H9 (cell line): ENCODE results near the gene WIF1. TPM values are rescaled to one million over a fixed set of nuclear protein-coding genes. Genes with fewer than 3 reads are reported as not detected.
A peak's percentile ranks its signal among the peaks of the same experiment; 100 is the strongest.

Experiments
- DNase-seq: peaks from one replicate; pipeline ENCODE4 v3.0.0-alpha.2; 2017
- H2AFZ ChIP-seq: one replicate; pipeline ENCODE4 v1.6.1; 2013; ENCODE audit warnings: mild to moderate bottlenecking, low read length, control low read depth, moderate library complexity
- H2AK5ac ChIP-seq: 2 replicates; pipeline ENCODE4 v1.6.1; 2013; ENCODE audit warnings: low read length, control low read depth, mixed read lengths; ENCODE audit not compliant: insufficient read length
- H2BK120ac ChIP-seq: one replicate; pipeline ENCODE4 v1.6.1; 2013; ENCODE audit warnings: low read depth, mild to moderate bottlenecking, low read length, control low read depth, inconsistent platforms; ENCODE audit not compliant: poor library complexity, severe bottlenecking
- H2BK12ac ChIP-seq: 2 replicates; pipeline ENCODE4 v1.6.1; 2013; ENCODE audit warnings: low read length, control low read depth, mixed read lengths, low read depth; ENCODE audit not compliant: insufficient read length
- H2BK15ac ChIP-seq: 2 replicates; pipeline ENCODE4 v1.6.1; 2013; ENCODE audit warnings: low read depth, low read length, control low read depth
- H2BK20ac ChIP-seq: one replicate; pipeline ENCODE4 v1.6.1; 2013; ENCODE audit warnings: low read depth, mild to moderate bottlenecking, low read length, control low read depth, inconsistent platforms; ENCODE audit not compliant: poor library complexity, severe bottlenecking
- H2BK5ac ChIP-seq: 2 replicates; pipeline ENCODE4 v1.6.1; 2013; ENCODE audit warnings: low read length, control low read depth, mixed read lengths; ENCODE audit not compliant: insufficient read length
- H3K14ac ChIP-seq: 2 replicates; pipeline ENCODE4 v1.6.1; 2013; ENCODE audit warnings: low read length, control low read depth; ENCODE audit not compliant: insufficient read depth
- H3K18ac ChIP-seq: 2 replicates; pipeline ENCODE4 v1.6.1; 2013; ENCODE audit warnings: low read depth, mild to moderate bottlenecking, mixed read lengths, low read length, control low read depth; ENCODE audit not compliant: insufficient read length
- H3K23ac ChIP-seq: 2 replicates; pipeline ENCODE4 v1.6.1; 2013; ENCODE audit warnings: low read length, control low read depth, mixed read lengths, low read depth; ENCODE audit not compliant: insufficient read length
- H3K23me2 ChIP-seq: 2 replicates; pipeline ENCODE4 v1.6.1; 2013; ENCODE audit warnings: low read depth, mild to moderate bottlenecking, mixed read lengths, low read length, control low read depth; ENCODE audit not compliant: insufficient read length, poor library complexity, severe bottlenecking
- H3K27ac ChIP-seq: 2 replicates; pipeline ENCODE4 v1.5.1; 2013; ENCODE audit warnings: low read length, control low read depth, mixed read lengths, low read depth; ENCODE audit not compliant: insufficient read length
- H3K27me3 ChIP-seq: 2 replicates; pipeline ENCODE4 v1.6.1; 2013; ENCODE audit warnings: low read length, control low read depth, inconsistent platforms; ENCODE audit not compliant: insufficient read depth
- H3K4ac ChIP-seq: 2 replicates; pipeline ENCODE4 v1.6.1; 2013; ENCODE audit warnings: low read depth, mild to moderate bottlenecking, control low read depth, inconsistent platforms, low read length, moderate library complexity
- H3K4me1 ChIP-seq: 2 replicates; pipeline ENCODE4 v1.6.1; 2013; ENCODE audit warnings: low read length, control low read depth, inconsistent platforms; ENCODE audit not compliant: insufficient read depth
- H3K4me2 ChIP-seq: 2 replicates; pipeline ENCODE4 v1.6.1; 2013; ENCODE audit warnings: low read length, control low read depth, mixed read lengths; ENCODE audit not compliant: insufficient read length, insufficient read depth
- H3K56ac ChIP-seq: 2 replicates; pipeline ENCODE4 v1.6.1; 2013; ENCODE audit warnings: low read depth, mild to moderate bottlenecking, mixed read lengths, low read length, control low read depth; ENCODE audit not compliant: insufficient read length
- H3K79me1 ChIP-seq: 2 replicates; pipeline ENCODE4 v1.6.1; 2013; ENCODE audit warnings: low read depth, mild to moderate bottlenecking, moderate library complexity, low read length, control low read depth, inconsistent platforms; ENCODE audit not compliant: insufficient read depth, poor library complexity, severe bottlenecking
- H3K79me2 ChIP-seq: 2 replicates; pipeline ENCODE4 v1.6.1; 2013; ENCODE audit warnings: low read length, control low read depth, inconsistent platforms; ENCODE audit not compliant: insufficient read depth
- H3K9ac ChIP-seq: 2 replicates; pipeline ENCODE4 v1.6.1; 2013; ENCODE audit warnings: low read length, control low read depth, mixed read lengths; ENCODE audit not compliant: insufficient read length; ENCODE audit errors: extremely low read depth
- H3K9me3 ChIP-seq: one replicate; pipeline ENCODE4 v1.6.1; 2013; ENCODE audit warnings: low read depth, low read length, inconsistent platforms; ENCODE audit not compliant: control insufficient read depth
- H3T11ph ChIP-seq: one replicate; pipeline ENCODE4 v1.6.1; 2013; ENCODE audit warnings: mild to moderate bottlenecking, low read length, control low read depth, inconsistent platforms
- H4K20me1 ChIP-seq: one replicate; pipeline ENCODE4 v1.6.1; 2013; ENCODE audit not compliant: control insufficient read depth, insufficient read length, insufficient read depth
- H4K5ac ChIP-seq: 2 replicates; pipeline ENCODE4 v1.6.1; 2013; ENCODE audit warnings: low read depth, mild to moderate bottlenecking, mixed read lengths, low read length, control low read depth; ENCODE audit not compliant: insufficient read length
- H4K8ac ChIP-seq: replicated peaks from 2 replicates; pipeline ENCODE4 v1.6.1; 2013; ENCODE audit warnings: low read length, control low read depth, mixed read lengths, low read depth; ENCODE audit not compliant: insufficient read length
- H4K91ac ChIP-seq: 2 replicates; pipeline ENCODE4 v1.6.1; 2013; ENCODE audit warnings: low read depth, mild to moderate bottlenecking, moderate library complexity, mixed read lengths, low read length, control low read depth; ENCODE audit not compliant: insufficient read length
- H3K27ac Mint-ChIP-seq, 3 experiments: 2 replicates in 2 of 3; 3 replicates in 1 of 3; pipeline ENCODE4 v1.8.0; 2020 to 2021; ENCODE audit warnings: mixed read lengths in 3 of 3, mild to moderate bottlenecking in 1 of 3, moderate library complexity in 1 of 3
- H3K27me3 Mint-ChIP-seq: 2 replicates; pipeline ENCODE4 v1.8.0; 2021; ENCODE audit warnings: low read depth, mild to moderate bottlenecking, moderate library complexity, mixed read lengths
- H3K36me3 Mint-ChIP-seq, 3 experiments: 2 replicates in 2 of 3; 3 replicates in 1 of 3; pipeline ENCODE4 v1.8.0; 2020 to 2021; ENCODE audit warnings: low read depth in 3 of 3, mixed read lengths in 3 of 3; ENCODE audit not compliant: insufficient read depth in 1 of 3
- H3K4me1 Mint-ChIP-seq, 2 experiments: 2 replicates each; pipeline ENCODE4 v1.8.0; 2020; ENCODE audit warnings: mixed read lengths in 2 of 2
- H3K4me3 Mint-ChIP-seq, 2 experiments: 2 replicates in 1 of 2; 3 replicates in 1 of 2; pipeline ENCODE4 v1.8.0; 2020 to 2021; ENCODE audit warnings: mild to moderate bottlenecking in 2 of 2, mixed read lengths in 2 of 2, moderate library complexity in 1 of 2
- H3K9me3 Mint-ChIP-seq, 2 experiments: 2 replicates in 1 of 2; 3 replicates in 1 of 2; pipeline ENCODE4 v1.8.0; 2020; ENCODE audit warnings: mild to moderate bottlenecking in 2 of 2, mixed read lengths in 2 of 2, moderate library complexity in 1 of 2
- WGBS: extraction: QIAGEN DNeasy Blood & Tissue Kit; methylation state at CpG from one replicate; pipeline ENCODE4 v1.1.7; 2013; ENCODE audit warnings: missing lambda C conversion rate, low lambda C conversion rate, mixed read lengths; ENCODE audit not compliant: insufficient read length; ENCODE audit errors: extremely low coverage; 5-methylcytosine and 5-hydroxymethylcytosine counted together
- total RNA-seq: library from RNA; stranded (reverse); gene quantifications from 2 replicates; pipeline ENCODE4 v1.2.1, GENCODE V29; 2021
- TF ChIP-seq, protein P1 (sequence below): fragments of 200-600 bp; sonication (generic); conservative IDR thresholded peaks from 3 replicates; pipeline ENCODE4 v1.8.0; 2021; ENCODE audit warnings: antibody characterized with exemption, mild to moderate bottlenecking

Gene WIF1
- total RNA-seq, 1 experiment from 2014 or later, result 0.98 TPM

DNA sequence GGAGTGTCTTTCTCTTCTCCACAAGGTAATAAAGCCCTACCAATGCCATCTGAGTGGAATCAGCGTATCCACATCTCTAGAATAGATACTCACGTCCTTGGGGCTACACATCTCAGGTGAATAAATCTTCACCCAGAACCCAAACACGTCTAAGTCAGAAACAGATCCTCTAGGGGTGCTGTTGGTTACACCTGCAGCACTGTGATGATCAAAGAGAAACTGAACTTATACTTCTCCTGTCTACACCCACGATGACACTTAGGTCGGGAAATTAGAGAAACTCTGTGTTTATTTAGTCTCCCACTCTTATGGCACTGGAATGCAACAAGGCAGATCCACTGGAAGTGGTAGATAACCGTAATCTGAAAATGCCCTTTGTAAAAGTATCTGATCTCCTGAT lies 46.2 kb downstream of the WIF1 start:
- H2AFZ ChIP-seq, result no peak overlapping the region
- Mint-ChIP-seq H3K27ac (no peak overlapping the region), H3K4me1 (no peaks in the 10 kb centered on the region), H3K9me3 (no peaks in the 10 kb centered on the region), H3K27me3 (no peaks in the 10 kb centered on the region), H3K36me3 (no peaks in the 10 kb centered on the region), H3K4me3 (no peak overlapping the region)
- no peak overlapping the region for H3K27ac ChIP-seq
- TF ChIP-seq, protein P1, sequence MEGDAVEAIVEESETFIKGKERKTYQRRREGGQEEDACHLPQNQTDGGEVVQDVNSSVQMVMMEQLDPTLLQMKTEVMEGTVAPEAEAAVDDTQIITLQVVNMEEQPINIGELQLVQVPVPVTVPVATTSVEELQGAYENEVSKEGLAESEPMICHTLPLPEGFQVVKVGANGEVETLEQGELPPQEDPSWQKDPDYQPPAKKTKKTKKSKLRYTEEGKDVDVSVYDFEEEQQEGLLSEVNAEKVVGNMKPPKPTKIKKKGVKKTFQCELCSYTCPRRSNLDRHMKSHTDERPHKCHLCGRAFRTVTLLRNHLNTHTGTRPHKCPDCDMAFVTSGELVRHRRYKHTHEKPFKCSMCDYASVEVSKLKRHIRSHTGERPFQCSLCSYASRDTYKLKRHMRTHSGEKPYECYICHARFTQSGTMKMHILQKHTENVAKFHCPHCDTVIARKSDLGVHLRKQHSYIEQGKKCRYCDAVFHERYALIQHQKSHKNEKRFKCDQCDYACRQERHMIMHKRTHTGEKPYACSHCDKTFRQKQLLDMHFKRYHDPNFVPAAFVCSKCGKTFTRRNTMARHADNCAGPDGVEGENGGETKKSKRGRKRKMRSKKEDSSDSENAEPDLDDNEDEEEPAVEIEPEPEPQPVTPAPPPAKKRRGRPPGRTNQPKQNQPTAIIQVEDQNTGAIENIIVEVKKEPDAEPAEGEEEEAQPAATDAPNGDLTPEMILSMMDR, result peak; percentile 48
- H4K5ac ChIP-seq, result no peak overlapping the region
- no peak overlapping the region for H3K4me2 ChIP-seq
- H3K9me3 ChIP-seq, result no peaks in the 10 kb centered on the region
- no peaks in the 10 kb centered on the region for H4K20me1 ChIP-seq
- no peak overlapping the region for H3K18ac ChIP-seq
- no peaks in the 10 kb centered on the region for H3K27me3 ChIP-seq
- no peak overlapping the region for H3T11ph ChIP-seq
- H3K14ac ChIP-seq, result no peak overlapping the region
- H3K23me2 ChIP-seq, result no peaks in the 10 kb centered on the region
- no peak overlapping the region for H2BK15ac ChIP-seq
- no peaks in the 10 kb centered on the region for H3K79me2 ChIP-seq
- no peak overlapping the region for H4K91ac ChIP-seq
- H2BK5ac ChIP-seq, result no peak overlapping the region
- H2BK120ac ChIP-seq, result no peak overlapping the region
- H2BK12ac ChIP-seq, result no peak overlapping the region
- WGBS, result no CpG with 5 or more reads among the region's 6 CpGs
- no peak overlapping the region for H3K4ac ChIP-seq
- H3K23ac ChIP-seq, result no peak overlapping the region
- no peak overlapping the region for H2AK5ac ChIP-seq
- H3K4me1 ChIP-seq, result no peaks in the 10 kb centered on the region; the same call in 1 of the 2 replicates
- no peaks in the 10 kb centered on the region for H3K79me1 ChIP-seq
- no peak overlapping the region for H2BK20ac ChIP-seq
- no peak for DNase-seq
- no peak overlapping the region for H3K9ac ChIP-seq
- H4K8ac ChIP-seq, result no peak overlapping the region
- no peak overlapping the region for H3K56ac ChIP-seq
